ENCODE data around the gene SLC16A3.

SLC16A3 gene

DNA sequence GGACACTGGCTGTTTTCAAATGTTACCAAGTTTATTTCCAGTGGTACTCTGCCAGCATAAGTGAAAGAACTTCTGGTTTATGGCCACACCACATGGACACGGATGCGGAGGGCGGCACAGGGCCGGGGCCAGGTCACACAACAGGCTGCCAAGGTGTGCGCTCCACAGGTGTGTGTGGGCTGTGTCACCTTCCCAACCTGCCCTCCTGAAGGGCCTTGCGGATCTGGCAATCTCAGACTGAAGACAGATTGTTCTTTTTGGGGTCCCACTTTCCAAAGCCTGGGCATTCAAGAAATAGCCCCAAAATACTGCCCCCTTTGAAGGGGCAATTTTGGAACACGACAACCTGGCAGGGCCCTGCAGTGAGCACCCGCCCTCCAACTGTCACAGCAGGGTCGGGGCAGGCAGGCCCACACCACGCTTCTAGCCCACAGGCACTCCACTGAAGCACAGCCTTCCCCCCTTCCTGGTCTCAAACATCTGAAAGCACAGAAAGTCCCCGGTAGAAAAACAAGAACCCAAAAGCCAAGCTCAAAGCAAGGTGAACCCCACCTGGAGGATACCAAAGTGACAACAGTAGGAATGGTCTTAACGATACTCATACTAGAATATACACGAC, 41.1 kb downstream of the SLC16A3 start:
- no peak for DNase-seq

DNA sequence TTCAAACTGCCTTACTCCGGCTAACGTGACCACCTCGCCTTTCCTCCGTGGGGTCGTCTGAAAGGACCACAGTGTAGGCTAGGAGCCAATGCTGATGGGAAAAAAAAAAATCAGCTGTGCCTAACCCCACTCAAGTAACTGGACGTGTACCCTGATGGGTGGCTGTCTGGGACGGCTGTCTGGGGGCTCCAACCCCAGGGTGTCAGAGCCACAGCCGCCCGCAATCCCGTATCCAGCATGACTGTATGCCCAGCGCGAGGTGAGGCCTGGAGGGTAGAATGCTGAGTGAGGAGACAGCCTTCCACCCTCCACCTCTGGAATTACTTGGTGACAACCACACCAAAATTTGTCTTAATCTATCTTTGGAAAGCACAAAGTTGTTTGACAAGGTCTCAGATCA, 41.8 kb downstream of the SLC16A3 start:
- no peak for DNase-seq

DNA sequence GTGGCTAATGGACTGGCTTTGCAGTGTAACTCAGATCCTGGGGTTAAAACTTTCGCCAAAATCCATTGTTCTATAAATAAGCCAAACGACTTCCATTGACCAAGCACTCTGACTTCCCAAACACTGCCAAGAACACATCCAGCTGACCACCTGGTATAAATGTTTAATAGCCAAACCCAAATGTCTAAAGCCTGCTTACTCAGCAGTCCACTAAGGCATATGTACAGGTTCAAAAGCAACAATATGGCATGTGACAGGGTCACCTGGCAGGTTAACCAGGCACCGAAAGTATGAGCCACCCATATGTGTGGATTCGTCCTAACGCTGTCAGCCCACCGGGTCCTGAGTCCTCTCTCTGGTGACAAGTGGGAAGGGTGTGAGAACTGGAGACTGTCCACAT, 42.6 kb downstream of the SLC16A3 start:
- no peak for DNase-seq

DNA sequence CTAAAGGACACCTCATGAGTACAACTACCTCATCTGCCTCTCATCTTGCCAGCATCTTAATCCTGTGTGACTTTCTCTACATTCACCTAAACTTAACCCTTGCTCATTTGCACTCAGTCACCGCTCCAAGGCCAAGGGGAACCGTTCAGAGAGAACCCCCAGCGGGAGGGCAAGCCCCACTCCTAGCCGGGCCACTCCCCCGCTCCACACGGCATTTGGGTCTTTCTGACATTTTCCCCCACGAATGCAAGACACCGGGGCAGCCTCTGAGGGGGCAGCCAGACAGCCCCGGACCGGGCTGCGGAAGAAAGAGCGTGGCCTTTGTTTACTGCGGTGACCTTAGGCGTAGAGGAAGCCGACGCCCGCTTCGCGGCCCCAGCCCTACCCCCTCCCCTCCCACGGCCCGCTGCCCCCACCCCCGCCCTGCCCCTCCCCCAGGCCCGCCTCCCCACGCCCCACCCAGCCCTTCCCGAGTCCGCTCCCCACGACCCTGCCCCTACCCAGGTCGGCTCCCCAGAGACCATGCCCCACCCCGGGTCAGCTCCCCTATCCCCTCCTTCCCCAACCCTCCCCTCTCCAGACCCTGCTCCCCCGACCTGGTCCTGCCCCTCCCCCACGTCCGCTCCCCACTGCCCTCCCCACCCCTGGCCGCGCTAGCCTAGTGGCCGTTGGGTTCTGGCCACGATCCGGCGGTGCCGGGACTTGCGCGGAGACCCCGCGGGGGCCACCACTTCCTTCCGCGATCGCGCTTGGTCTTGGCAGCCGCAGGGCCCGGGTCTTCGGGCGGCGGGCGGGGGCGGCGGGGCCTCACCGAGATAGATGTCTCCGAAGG, 43.9 kb downstream of the SLC16A3 start:
- DNase-seq = no peak

DNA sequence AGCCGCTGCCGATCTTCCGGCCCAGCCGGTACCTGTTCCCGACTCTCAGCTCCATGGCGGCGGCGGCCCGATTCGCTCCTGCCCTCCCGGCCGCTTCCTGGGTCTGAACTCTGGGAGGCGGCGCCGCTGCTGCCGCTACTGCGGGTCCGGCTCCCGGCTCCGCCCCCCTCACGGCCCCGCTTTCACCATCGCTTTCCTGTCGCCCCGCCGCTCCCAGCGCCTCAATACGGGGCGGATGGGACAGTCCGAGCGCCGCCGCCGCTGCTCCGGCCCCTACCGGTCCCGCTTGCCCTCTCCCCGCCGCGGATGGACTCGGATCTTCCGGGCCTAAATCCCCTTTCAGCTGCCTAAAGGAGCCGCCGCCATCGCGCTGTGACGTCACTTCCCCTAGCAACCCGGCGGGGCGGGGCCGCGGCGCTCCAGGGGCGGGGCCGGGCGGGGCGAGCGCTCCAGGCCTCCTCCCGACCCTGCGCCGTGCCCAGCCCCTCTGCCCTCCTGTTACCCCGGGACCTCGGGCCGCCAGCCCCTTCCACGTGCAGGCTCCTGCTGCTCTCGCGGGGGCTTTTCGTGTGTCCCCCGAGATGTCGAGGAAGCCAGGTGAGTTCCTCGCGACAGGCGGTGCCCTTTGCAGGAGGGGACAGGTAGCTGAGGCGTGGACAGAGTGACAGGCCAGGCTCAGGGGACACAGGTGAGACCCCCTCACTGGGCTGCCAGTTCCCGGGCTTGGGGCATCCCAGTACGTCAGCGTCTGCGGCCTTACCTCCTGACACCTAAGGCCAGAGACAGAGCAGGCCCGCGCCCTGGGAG, 44.7 kb downstream of the SLC16A3 start, which contains the start of gene CSNK1D:
Gene CSNK1D, minus strand, starts transcription at position 374 of the 807 bp plus-strand sequence. Its CDS starts 319 bp downstream, at position 55.
- DNase-seq = peak; percentile 67 to 71

DNA sequence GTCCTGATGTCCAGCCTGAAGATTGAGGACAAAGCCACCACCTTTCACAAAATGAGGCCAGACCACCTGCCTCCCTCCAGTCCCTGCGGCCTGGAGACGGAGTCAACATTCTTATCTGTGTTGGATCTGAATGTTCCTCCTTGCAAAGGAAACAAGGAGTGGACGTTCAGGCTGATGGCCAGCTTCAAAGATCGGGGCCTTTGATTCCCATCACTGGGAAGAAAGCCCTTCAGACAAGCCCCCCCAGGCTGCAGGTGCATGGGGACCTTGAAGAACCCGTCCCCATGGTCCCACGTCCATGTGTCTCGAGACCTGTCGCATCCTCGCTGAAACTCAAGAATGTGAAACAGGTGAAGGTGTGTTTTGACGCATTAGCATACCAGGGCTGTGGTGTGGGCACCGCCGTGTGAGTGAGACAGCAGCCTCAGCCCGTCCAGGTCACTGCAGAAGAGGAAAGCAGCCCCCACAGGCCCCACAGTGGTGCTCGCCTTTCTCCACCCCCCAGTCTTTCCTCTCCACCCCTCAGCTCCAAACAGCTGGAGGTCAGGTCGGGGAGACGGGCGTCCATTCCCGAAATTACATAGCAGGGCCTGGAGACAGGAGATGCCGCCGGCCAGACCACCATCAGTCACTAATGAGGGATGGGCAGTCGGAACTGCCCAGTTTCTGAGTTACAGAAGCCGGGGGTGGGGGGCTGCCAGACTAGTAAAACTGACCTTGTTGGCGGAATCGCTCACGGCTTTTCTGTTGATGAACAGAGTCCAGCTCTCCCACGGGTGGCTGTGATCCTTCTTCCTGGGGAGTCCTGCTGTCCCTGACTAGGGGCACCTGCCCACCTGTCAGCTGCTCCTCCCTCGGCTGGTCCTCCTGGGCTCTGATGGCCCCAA, 45.5 kb downstream of the SLC16A3 start:
- DNase-seq = no peak

DNA sequence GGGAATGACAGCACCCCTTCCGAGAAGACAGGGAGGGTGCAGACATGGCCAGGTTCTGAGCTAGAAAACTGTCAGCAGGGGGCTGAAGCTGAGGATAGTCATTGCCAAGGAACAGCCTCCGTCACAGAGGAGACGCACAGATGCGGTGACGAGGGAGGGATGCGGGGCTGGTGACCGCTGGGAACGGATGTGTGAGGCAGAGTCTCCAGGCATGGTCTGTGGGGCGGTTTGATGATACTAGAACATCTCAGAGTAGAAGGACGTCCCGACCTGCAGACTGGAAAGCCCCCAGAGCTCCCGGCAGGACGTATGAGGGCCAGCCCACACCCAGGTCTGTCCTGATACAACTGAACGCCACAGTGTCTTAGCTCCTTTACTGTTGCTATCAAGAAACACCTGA, 46.5 kb downstream of the SLC16A3 start:
- DNase-seq = no peak

DNA sequence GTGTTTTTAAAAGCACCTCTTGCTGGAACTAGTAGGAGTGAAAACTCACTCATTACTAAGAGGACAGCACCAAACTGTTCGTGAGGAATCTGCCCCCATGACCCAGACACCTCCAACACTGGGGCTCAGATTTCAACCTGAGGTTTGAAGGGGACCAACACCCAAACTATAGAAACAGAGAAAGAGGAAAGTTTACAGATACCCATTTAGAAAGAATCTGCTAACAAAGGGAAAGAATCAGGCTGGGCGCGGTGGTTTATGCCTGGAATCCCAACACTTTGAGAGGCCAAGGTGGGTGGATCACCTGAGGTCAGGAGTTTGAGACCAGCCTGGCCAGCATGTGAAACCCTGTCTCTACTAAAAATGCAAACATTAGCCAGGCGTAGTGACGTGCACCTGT, 48.1 kb downstream of the SLC16A3 start:
- no peak for DNase-seq

DNA sequence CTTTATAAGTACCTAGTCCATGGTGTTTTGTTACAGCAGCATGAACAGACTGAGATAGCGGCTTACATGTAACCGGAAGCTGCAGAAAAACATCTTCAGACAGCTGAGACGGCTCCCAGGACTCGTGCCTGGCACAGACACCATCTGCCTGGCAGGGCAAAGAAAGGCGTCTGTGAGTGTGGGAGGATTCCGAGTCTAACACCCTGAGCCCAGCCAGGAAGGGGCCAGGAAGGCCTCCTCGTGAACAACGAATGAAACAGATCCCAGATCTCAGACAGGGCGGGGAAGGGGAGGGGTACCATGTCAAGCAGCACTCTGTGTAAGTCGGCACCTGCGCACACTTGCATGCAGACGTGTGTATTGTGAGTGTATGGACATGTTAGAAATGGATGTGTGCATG, 49.0 kb downstream of the SLC16A3 start:
- no peak for DNase-seq

DNA sequence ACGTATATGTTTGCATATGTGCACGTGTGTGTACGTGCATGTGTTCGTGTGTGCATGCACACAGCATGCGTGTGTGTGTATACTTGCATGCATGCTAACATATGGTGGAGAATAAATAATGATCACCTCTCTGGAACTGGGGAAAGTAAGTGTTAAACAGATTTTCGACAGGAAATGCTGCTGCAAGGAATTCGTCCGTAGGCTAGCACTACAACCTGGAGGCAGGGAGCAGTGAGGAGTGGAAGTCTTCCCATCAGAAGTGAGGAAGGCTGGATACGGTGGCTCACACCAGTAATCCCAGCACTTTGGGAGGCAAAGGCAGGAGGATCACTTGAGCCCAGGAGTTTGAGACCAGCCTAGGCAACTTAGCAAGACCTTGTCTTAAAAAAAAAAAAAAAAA, 49.5 kb downstream of the SLC16A3 start:
- no peak for DNase-seq

DNA sequence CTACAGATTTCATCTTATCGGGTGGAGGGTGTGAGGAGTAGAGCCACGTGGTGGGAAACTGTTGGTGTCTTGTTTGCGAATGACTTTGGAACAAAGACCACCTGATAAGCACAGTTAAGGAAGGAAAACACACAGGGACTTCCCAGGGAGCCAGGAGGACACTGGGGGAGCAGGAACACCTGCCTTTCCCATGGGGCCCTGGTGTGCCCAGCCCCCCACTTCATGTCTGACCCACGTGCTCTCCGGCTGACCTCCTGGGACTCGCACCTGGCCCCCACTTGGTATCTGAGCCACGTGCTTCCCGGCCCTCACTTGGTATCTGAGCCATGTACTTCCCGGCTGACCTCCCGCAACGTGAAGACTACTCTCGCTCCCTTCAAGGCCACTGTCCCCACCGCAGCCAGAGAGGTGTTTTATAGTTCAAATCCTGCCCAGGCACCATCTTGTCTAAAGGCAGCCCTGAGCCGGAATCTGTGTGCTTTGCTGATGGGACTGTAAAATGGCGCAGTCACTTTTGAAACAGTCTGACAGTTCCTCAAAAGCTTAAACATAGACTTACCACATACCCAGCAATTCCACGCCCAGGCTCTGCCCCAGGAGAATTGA, 50.0 kb downstream of the SLC16A3 start:
- DNase-seq = no peak

DNA sequence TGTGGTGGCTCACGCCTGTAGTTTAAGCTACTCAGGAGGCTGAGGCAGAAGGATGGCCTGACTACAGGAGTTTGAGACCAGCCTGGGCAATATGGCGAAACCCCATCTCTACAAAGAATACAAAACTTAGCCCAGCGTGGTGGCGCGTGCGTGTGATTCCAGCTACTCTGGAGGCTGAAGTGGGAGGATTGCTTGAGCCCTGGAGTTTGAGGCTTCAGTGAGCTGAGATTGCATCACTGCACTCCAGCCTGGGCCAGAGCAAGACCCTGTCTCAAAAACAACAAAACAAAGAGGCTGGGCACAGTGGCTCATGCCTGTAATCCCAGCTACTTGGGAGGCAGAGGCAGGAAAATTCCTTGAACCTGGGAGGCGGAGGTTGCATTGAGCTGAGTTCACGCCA, 51.7 kb downstream of the SLC16A3 start:
- DNase-seq = no peak

DNA sequence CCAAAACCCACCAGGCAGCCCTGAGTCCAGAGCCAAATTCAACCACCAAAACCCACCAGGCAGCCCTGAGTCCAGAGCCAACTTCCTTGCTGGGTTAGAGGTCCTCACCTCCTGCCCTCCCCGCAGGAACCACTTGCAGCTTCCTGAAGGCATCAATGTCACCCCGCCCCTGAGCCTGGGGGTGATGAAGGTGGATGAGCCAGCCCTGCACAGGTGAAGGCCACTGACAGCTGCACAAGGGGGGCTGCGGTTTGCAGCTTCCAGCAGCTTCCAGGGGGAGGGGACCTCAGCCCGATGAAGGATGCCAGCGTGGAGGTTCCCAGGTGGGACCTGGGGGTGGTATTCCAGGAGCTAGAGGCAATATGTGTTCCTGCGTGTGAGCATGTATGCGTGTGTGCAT, 52.2 kb downstream of the SLC16A3 start:
- DNase-seq = no peak

DNA sequence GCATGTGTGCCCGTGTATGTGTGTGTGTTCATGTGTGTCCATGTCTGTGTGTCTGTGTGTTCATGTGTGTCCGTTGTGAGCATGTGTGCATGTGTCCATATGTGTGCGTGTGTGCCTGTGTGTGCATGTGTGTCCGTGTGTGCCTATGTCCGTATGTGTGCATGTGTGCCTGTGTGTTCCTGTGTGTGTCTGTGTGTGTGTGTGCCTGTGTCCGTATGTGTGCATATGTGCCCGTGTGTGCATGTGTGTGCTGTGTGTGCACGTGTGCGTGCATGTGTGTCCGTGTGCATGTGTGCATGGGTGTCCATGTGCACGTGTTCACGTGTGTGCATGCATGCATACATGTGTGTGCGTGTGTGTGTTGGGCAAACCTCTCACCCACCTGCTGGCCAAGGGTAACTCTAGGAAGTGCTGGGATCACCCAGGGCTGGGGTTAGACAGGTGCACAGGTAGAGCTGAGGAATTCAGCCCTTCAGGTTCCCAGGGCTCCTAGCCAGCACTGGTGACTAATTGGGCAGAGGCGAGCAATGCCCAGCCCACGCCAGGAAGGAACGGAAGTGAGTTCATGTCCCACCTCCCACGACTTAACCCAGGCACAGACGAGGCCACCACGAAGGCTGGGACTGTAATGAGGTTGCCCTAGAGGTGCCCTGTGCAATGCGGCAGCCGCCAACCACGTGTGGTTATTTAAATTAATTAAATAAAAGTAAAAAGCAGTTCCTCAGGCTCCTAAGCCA, 52.8 kb downstream of the SLC16A3 start:
- no peak for DNase-seq

DNA sequence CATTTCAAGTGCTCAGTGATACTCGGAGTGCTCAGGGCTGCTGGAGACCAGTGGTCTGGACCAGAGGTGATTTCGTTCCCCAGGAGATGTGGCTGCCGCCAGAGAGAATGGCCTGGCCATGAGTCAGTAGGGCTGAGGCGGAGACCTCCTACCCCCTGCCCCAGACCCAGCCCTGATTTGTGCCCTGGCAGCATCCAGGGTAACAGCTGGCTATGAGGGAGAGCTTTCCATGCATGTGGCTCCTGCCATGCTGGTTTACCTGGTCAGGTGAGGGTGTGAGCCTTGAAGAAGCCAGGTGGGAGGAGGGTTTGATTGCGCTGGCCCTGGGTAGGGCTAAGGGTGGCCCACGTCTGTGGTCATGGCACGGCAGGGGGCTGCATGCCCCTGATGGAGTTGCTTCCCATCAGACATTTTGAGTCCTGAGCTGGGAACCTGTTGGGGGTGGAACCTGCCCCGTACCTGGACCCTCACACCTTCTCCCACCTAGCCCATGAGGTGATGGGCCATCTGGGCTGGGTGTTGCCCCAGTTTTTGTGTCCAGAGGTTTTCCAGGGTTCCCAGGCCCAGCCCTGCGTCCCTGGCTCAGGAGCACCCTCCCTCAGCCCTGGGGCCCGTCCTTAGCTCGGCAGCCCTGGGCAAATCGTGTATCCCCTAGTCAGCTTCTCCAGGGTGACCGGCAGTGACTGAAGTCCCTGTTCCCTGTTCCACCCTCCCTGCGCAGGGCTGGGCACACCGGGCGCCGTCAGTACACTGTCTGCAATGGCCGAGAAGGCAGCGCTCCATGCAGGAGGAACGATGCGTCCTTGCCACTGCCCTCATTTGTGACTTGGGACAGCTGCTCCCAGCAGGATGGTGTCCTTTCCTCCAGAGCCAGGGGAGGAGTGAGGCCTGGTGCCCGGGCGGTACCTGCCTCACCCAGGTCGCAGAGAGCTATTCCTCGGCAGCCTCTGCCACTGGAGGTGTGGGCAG, 53.7 kb downstream of the SLC16A3 start:
- no peak for DNase-seq

DNA sequence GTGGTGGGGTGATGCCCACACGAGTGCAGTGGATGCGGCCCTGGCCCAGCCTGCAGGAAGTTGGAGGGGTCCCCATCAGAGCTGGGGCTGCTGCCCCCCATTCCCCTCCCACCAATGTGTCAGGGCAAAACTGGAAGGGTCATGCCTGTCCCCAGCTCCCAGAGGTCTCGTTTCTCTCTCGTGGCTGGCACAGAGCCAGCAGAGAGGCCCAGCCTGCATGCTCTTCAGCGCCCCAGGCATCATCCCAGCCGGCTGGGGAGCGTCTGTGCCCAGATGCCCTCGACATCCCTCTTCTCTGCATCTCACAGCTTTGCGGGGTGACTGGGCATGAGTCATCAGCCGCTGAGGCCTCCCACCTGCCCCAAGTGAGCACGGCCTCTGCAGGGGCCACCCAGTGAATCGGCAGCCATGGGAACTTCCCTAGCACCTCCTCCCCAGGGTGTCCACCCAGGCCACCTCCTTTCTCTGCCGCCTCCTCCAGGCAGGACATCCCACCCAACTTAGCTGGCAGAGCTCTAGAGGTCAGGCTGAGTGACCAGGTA, 54.4 kb downstream of the SLC16A3 start:
- DNase-seq = no peak

DNA sequence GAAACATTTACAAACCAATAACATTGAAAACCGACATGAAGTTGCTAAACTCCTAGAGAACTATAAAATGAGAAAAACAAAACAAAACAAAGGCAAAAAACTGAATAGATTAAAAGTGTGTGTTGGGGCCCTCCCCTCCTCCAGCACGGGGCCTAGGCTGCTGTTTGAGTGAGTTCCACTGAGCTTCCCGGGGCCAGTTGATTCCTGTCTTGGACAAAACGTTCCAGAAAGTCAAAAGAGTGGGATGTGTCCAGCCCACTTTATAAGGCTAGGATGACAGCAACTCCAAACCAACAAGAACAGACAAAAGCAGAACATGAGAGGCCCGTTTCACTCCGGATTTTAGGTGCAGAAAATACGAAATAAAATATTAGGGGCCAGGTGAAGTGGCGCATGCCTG, 56.3 kb downstream of the SLC16A3 start:
- no peak for DNase-seq

DNA sequence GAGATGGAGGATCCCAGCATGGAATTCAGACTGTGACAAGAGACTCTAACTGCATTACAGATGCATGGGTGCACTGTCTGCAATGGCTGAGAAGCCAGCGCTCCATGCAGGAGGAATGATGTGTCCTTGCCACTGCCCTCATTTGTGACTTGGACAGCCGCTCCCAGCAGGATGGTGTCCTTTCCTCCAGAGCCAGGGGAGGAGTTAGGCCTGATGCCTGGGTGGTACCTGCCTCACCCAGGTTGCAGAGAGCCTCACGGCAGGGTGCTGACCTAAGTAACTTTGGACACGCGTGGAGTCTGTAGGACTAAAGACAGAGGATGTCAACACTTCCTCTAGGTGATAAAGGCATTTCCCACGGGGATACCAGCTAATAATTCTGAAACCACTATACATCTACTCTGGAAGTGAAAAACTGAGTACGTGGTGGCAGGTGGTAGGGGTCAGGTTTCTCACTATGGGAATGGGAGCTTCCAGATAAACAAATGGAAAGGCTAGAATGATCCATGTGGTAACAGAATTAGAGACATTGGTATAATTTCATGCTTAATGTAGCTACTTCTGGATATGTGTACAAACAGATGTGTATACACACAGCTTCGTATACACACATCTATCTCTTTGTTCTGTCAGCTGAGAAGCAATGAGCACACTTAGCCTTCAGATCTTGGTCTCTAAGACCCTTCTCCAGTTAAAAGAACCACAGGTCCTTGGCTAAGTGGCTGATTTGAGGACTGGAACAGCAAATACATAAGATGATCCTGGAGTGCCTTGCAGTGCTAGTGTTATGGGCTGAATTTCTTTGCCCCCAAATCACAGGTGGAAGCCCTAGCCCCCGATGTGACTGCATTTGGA, 58.4 kb downstream of the SLC16A3 start:
- no peak for DNase-seq
